Measurements from ENCODE around the gene OSBPL10. TPM values are rescaled to one million over a fixed set of nuclear protein-coding genes. Genes with fewer than 3 reads are reported as not detected.
A peak's percentile ranks its signal among the peaks of the same experiment; 100 is the strongest.

The OSBPL10 gene
- total RNA-seq, 1 donor from 2014 or later, result 20.5 TPM

DNA sequence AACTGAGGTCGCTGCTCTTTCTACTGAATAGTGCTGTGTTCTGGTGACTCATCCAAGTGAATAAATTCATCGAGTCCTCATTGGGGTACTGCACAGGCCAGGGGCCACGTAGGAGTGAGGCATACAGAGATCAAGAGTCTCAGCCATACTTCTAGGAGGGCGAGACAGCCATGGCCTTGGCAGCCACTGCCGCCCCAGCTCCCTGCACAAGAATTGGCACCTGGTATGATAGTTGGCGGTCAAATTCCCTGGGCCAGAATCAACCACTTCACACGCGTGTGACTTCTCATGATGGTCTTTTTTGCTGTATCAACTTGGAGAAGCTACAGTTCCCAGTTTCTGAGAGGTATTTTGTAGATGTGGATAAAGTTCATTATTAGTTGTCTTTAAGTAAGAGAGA, 161.6 kb downstream of the OSBPL10 start:
- H3K4me3 ChIP-seq (ENCODE audit: low read depth, low read length), result no peak overlapping the region
- H3K36me3 ChIP-seq (ENCODE audit: control insufficient read depth, insufficient read depth, low read length), result no peaks in the 10 kb centered on the region
- DNase-seq (ENCODE audit: low read depth) (no peak), FAIRE-seq (no peak)
- TF ChIP-seq CTCF (IDR thresholded peaks at IDR 0.05; ENCODE audit: insufficient read depth, low read length, severe bottlenecking), result no peak
- H3K27me3 ChIP-seq (ENCODE audit: control insufficient read depth, insufficient read depth, low read length), result no peaks in the 10 kb centered on the region

- FAIRE-seq (peak; percentile 32), DNase-seq (ENCODE audit: low read depth) (no peak)
- Histone ChIP-seq H3K36me3 (ENCODE audit: control insufficient read depth, insufficient read depth, low read length) (peaks cover 1% of the 10 kb centered on the region), H3K27me3 (ENCODE audit: control insufficient read depth, insufficient read depth, low read length) (no peaks in the 10 kb centered on the region), H3K4me3 (ENCODE audit: low read depth, low read length) (no peak overlapping the region)
- TF ChIP-seq CTCF (IDR thresholded peaks at IDR 0.05; ENCODE audit: insufficient read depth, low read length, severe bottlenecking), result no peak
Observed at GRCh38 chr3:31817411-31817966, 163.6 kb downstream of the OSBPL10 start.

- H3K27me3 ChIP-seq (ENCODE audit: control insufficient read depth, insufficient read depth, low read length), result no peaks in the 10 kb centered on the region
- FAIRE-seq, result no peak
- TF ChIP-seq CTCF (IDR thresholded peaks at IDR 0.05; ENCODE audit: insufficient read depth, low read length, severe bottlenecking), result no peak
Observed at GRCh38 chr3:31815631-31816440, 165.2 kb downstream of the OSBPL10 start.

GRCh38 chr3:31815006-31815405, 166.1 kb downstream of the OSBPL10 start:
- Histone ChIP-seq H3K4me3 (ENCODE audit: low read depth, low read length) (no peak overlapping the region), H3K36me3 (ENCODE audit: control insufficient read depth, insufficient read depth, low read length) (peaks cover 1% of the 10 kb centered on the region), H3K27me3 (ENCODE audit: control insufficient read depth, insufficient read depth, low read length) (no peaks in the 10 kb centered on the region)
- FAIRE-seq (no peak), DNase-seq (ENCODE audit: low read depth) (no peak)
- no peak for TF ChIP-seq CTCF (IDR thresholded peaks at IDR 0.05; ENCODE audit: insufficient read depth, low read length, severe bottlenecking)

More at GRCh38 chr3:31815631-31816440, 165.2 kb downstream of the OSBPL10 start:
- Histone ChIP-seq H3K4me3 (ENCODE audit: low read depth, low read length) (no peak overlapping the region), H3K36me3 (ENCODE audit: control insufficient read depth, insufficient read depth, low read length) (peaks cover 1% of the 10 kb centered on the region)
- no peak for DNase-seq (ENCODE audit: low read depth)

GRCh38 chr3:31813686-31814085, 167.4 kb downstream of the OSBPL10 start:
- Histone ChIP-seq H3K36me3 (ENCODE audit: control insufficient read depth, insufficient read depth, low read length) (peaks cover 1% of the 10 kb centered on the region), H3K4me3 (ENCODE audit: low read depth, low read length) (no peak overlapping the region), H3K27me3 (ENCODE audit: control insufficient read depth, insufficient read depth, low read length) (no peaks in the 10 kb centered on the region)
- DNase-seq (ENCODE audit: low read depth) (peak; percentile 53), FAIRE-seq (no peak)
- TF ChIP-seq CTCF (IDR thresholded peaks at IDR 0.05; ENCODE audit: insufficient read depth, low read length, severe bottlenecking), result no peak
